Stimulated activated CD4-positive, alpha-beta T cell treated with anti-CD3 and anti-CD28 coated beads, Interleukin-15, amount 100 ng/mL, for 24 hours (primary cell): ENCODE measurements around the gene HNRNPD.
"Not testable (repeated sequence)": the region's sequence is repeated elsewhere in the genome, so short reads cannot be mapped to it uniquely, and the experiment has no call there.

Source experiments
- DNase-seq: peaks from one replicate; pipeline ENCODE4 v3.0.0-alpha.2; 2020

HNRNPD gene, protein sequence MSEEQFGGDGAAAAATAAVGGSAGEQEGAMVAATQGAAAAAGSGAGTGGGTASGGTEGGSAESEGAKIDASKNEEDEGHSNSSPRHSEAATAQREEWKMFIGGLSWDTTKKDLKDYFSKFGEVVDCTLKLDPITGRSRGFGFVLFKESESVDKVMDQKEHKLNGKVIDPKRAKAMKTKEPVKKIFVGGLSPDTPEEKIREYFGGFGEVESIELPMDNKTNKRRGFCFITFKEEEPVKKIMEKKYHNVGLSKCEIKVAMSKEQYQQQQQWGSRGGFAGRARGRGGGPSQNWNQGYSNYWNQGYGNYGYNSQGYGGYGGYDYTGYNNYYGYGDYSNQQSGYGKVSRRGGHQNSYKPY

DNA sequence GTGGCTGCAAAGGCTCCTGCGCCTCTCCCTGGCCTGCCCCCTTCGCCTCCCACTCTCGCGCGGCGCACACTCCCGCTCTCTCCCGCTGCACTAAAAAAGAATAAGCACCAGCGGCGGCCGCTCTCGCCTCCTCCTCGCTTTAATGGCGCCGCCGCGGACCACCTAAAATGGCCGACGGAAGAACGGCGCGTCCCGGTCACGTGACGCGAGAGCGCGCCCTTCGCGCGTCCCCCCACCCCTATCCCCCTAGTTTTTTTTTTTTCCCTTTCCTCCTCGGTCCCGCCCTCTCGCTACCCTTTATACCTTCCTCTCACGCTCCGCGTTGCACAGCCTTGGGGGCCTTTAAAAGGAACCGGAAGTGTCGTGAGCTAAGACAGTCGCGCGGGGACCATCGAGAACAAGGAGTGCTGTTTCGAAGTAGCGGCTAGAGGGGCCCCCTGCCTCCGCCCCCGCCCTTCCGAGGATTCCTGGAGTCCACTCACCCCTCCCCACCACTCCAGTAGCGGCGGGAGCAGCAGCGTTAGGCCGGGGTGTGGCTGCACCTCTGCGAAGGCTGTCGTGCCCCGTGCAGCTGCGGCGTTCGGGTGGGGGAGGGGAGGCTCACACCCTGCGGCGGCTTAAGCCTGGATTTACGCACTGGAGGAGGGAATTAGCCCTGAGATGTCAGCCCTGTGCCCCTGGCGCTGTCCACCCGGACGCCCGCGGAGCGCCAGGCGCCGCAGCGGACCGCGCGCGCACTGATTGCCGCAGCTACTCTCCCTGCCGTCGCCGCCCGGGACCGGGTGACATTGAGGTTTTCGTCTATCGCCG, at the start of gene HNRNPD:
Gene HNRNPD, minus strand, starts transcription at position 176 of the 810 bp plus-strand sequence. CDS start 313 bp downstream, outside the sequence.
- peak; percentile 97 for DNase-seq

GRCh38 chr4:82422616-82423015, 48.8 kb upstream of the HNRNPD start:
- no peak for DNase-seq

- DNase-seq, result peak; percentile 36
Observed at GRCh38 chr4:82421796-82422560, 48.2 kb upstream of the HNRNPD start.

DNA sequence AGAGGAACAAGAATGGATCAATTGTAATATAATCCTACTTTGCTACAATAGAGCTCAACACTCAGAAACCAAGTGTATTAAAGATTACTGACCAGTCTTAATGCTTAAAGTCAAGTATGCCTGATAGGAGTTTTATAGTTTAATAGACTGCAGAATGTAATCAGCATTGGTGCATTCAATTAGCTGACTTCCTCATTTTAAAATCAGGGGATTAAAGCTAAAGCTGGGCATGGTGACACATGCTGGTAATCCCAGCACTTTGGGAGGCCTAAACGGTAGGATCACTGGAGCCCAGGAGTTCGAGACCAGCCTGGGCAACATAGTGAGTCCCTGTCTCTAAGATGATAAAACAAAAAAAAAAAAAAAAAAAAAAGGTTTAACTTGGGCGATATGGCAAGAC, 45.7 kb upstream of the HNRNPD start:
- DNase-seq, result no peak

GRCh38 chr4:82415922-82416365, 42.2 kb upstream of the HNRNPD start:
- no peak for DNase-seq

GRCh38 chr4:82415061-82415460, 41.3 kb upstream of the HNRNPD start:
- not testable (repeated sequence) for DNase-seq

DNA sequence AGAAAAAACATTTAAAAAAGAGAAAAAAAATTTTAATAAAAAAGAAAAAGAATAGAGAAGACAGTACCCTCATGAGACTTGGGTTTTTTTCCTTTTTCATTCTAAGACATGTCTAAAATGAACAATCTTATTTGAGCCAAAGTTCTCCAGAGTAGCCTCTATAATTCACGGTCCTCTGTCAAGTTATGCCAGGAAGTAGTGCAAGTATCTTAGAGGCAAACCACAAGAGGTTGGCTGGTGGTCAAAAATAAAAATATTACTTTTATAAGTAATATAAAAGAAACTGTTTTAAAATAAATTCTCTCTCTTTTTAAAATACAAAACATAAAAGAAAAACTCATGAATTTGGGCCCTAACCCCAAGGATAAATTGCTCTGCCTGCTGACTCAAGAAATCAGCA, 29.9 kb upstream of the HNRNPD start:
- DNase-seq, result no peak

DNA sequence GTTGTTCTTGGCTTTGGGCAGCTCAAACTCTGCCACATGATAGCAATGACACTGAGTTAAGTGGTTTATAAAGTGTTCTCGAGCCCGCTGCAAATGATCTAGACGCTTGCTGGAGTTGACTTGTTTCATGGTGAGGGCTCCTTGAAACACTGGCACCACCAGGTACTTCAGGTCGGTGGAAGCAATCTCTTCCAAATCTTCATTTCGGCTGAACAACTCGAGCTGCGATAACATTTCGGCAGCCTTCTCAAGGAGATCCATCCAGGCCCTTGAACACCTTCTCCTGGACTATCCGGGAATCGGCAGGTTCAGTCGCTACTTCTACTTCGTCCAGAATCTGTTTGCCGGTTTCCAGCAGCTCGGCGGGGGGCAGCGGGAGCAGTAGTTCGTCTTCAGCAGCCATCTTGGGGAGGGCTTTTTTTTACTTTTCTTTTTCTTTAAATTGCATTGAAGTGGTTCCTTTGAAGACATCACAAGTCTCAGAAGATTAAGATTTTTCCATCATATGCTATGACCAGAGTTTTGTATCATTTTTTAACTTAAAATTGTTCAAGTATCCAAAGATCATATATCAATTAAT, 28.5 kb upstream of the HNRNPD start:
- DNase-seq, result no peak

DNA sequence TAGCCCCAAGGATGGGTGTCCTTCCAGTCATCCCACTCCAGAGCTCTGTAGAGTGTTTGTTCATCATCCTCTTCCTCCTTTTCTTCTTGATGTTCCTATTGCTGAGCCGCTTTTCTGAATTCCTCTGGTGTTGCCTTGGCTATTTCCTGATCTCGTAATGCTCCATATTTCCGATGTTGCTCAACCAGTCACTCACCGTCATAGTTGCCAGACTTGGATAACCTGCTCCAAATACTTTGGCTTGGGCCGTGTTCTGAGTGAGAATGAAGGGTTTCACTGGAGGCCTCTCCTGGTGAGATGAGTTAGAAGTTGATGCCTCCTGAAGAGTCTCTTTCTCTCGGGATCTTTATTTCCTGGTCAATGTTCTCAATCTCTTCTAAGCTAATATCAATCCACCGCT, 27.8 kb upstream of the HNRNPD start:
- DNase-seq, result no peak

- no peak for DNase-seq
Observed at GRCh38 chr4:82398263-82398662, 24.5 kb upstream of the HNRNPD start.

- DNase-seq, result no peak
Observed at GRCh38 chr4:82397527-82397926, 23.7 kb upstream of the HNRNPD start.

GRCh38 chr4:82394896-82395295, 21.1 kb upstream of the HNRNPD start:
- no peak for DNase-seq

DNA sequence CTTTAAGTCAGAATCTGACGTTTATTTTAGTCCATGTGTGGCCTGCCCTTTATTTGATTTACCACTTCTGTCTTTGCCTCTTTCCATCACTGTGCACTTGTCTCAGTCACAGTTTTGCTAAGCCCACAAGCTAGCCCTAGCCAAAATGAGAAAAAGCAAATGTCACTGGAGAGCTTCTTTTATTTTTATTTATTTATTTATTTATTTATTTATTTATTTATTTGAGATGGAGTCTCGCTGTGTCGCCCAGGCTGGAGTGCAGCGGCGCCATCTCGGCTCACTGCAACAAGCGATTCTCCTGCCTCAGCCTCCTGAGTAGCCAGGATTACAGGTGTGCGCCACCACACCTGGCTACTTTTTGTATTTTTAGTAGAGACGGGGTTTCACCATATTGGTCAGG, 16.3 kb upstream of the HNRNPD start:
- not testable (repeated sequence) for DNase-seq

DNA sequence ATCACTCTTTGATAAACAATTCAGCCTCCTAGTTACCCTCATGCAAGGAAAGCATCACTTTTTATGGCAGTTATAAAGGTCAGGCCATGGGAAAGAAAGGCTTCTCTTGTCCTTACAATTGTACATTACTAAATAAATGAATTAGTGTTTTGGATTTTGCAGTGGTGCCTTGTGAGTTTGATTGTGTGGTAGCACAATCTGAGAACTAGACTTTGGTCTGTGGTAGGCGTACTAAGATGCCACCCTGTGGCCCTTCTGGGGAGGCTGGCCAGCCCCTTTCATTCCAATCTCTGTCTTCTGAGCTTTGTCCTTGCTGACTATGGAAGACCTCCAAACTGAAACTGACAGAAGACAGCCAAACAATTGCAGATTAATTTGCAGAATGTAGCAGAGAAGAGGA, 14.6 kb upstream of the HNRNPD start:
- DNase-seq, result no peak

- DNase-seq, result not testable (repeated sequence)
Observed at GRCh38 chr4:82386312-82386711, 12.5 kb upstream of the HNRNPD start.

- DNase-seq, result no peak
Observed at GRCh38 chr4:82382751-82383150, 9.0 kb upstream of the HNRNPD start.

DNA sequence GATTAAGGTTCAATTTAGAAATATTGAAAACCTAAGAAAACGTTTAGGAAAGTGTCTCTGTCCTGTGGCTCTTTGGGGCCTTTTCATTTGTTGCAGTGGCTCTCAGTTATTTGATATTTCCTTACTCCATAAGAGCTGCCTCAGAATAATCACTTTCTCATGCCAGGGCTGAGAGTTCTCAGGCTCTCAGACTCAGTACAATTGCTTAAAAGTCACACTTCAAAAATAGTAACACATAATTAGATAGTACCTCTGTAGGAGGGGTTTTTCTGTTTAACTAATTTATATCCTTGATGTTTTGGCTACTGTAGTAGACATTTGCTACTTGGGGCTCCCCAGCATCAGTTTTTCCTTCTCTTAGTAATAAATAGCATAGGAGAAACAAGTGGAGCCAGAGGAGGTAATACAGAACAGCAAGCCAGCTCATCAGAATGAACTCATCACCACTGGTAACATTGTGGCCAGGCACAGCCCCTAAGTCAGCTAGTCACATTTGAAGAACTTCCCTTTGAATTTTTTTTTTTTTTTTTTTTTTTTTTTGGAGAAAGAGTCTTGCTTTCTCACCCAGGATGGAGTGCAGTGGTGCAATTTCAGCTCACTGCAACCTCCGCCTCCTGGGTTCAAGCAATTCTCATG, 8.0 kb upstream of the HNRNPD start:
- DNase-seq, result no peak

DNA sequence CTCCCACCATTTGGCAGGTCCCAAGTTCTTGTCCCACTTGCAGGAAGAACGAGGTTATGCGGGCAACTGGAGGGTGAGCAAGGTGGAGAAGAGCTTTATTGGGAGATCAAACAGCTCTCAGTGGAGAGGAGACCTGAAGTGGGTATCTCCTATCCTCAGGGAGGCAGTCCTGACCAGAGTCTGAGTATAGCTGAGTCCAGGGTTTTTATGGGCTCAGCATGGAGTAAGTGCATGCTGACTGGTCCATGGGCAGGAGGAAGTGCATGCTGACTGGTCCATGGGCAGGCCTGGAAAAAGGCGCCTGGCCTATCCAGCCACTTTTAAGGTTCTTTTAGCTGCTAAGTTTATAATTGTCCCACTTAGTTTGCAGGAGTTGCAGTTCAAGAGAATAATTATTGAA, 7.4 kb upstream of the HNRNPD start:
- no peak for DNase-seq

GRCh38 chr4:82380831-82381230, 7.0 kb upstream of the HNRNPD start:
- DNase-seq, result no peak

- no peak for DNase-seq
Observed at GRCh38 chr4:82380344-82380743, 6.6 kb upstream of the HNRNPD start.

DNA sequence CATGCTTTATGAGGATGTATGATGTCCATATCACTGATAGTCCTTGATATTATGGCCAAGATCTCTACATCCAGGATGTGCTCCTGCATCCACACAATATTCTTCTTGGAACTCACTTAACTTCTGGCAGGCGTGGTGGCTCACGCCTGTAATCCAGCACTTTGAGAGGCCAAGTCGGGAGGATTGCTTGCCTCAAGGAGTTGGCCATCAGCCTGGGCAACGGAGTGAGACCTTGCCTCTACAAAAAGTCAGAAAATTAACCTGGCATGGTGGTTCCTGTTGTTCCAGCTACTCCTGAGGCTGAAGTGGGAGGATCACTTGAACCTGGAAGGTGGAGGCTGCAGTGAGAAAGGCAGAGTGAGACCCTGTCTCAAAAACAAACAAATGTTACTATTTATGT, 2.3 kb upstream of the HNRNPD start:
- no peak for DNase-seq

GRCh38 chr4:82373486-82373815, 340 bp downstream of the HNRNPD start:
- DNase-seq, result peak; percentile 62
